HG03039 (cell line): Measurements from ENCODE around the gene RPL15.

Experiments used
- ATAC-seq: cut with Tn5 transposase; IDR thresholded peaks from one replicate; pipeline ENCODE4 v1.9.1; 2021; ENCODE audit warnings: mild to moderate bottlenecking, moderate library complexity; ENCODE audit not compliant: unreplicated experiment

The RPL15 gene

DNA sequence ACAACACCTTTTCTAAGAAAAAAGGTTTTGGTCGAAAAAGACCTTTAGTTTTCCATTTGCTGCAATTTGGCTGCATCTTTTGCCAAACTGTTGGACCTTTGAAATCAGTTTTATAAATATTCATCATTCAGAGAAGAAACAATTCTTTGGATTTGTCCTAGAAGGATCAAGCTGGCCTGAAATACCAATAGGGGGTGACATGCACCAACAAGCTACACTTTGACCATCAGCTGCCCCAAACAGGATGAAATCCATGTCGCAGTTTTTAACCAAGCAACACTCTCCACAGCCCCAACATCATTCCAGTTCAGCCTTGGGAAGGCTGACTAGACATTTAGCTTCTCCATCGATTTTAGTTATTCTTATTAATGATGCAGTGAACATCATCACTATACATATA, 9.8 kb downstream of the RPL15 start:
- ATAC-seq, result no peak

DNA sequence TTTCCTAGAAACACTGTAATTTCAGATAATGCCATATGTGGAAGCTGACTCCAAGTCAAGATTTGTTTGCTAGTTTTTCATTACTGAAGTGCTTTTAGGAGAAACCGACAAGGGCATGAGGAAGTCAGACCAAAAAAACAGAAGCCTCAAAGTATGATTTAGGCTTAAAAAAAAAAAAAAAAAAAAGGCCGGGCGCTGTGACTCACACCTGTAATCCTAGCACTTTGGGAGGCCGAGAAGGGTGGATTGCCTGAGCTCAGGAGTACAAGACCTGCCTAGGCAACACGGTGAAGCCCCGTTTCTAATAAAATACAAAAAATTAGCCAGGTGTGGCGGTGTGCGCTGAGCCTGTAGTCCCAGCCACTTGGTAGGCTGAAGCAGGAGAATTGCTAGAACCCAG, 11.6 kb downstream of the RPL15 start:
- ATAC-seq, result no peak

DNA sequence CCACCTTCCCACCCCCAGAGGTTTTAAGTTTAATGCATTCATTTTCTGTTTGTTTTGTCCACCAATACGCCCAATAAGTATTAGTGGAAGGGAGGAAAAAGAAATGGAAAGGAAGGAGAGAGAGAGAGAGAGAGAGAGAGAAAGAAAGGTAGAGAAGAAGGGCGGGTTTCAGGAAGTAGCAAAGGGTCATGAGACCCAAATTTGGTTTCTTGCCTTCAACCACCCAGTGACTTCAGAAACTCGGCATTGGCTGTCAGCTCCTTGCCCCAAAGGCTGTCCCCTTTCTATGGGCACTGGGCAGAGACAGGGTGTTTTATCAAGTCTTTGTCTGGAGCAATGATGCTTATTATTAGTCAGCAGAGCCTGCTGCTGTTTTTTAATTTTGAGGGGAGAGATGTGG, 14.7 kb downstream of the RPL15 start:
- no peak for ATAC-seq

DNA sequence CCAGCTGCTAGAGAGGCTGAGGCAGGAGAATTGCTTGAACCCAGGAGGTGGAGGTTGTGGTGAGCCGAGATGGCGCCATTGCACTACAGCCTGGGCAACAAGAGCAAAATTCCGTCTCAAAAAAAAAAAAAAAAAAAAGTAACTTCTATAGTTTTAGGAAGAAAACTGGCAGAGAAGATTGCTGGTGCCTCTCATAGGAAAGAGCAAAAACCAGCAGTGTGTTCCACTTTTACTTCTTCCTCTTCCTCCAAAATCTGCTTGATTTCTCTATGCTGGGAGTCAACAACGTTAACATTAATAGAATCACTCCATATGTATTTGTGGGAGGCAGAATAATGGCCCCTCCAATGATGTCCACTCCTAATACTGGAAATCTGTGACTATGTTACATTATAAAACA, 15.6 kb downstream of the RPL15 start:
- ATAC-seq, result no peak

DNA sequence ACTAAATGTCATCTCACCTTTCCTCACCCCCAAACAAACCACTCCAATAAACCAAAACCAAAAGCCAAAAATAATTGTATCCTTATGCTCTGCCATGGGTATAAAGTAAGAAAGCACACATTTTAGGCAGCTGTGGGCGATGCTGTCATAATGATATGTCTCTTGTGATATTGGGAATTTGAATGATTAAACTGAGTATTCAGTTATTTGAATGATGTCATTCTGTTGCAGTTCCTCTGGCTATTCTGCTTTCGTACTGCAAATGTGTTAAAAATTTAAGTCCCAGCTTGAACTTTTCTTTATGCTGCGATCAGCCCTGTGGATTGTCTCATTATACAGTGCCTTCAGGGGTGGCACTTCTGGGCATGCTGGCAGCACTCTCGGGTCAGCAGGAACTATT, 17.3 kb downstream of the RPL15 start:
- no peak for ATAC-seq

DNA sequence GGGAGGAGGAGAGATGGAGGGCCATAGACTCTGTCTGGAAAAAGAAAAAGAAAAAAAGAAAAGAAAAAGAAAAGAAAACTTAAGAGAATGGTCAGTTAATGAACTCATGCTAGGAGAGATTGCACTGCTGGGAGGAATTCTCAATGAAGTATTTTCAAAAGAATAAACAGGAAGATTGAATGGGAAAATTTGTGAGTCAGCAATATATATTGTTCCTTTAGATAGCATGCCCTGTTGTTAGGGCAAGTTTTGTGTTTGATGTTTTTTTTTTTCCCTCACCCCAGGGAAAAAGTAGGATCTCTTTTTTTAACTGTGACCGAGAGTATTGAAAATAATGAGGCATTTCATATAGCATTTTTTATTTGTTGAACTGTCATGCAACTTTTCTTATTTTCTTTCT, 20.4 kb downstream of the RPL15 start:
- ATAC-seq, result no peak

DNA sequence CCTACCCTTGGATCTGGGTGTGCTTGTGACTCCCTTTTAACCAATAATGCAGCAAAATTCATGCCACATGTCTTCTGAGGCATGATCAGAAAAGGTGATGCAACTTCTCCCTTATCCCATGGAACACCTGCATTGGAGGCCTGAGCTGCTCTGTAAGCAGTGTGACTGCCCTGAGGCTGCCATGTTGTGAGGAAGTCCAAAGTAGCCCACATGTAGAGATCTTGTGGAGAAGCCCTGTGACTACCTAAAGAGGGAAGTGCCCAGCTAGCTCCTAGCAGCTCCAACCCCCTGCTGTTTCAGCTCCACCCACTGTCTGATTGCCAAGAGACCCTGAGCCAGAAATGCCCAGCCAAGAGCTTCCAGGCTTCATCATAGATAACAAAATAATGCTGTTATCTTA, 21.8 kb downstream of the RPL15 start:
- ATAC-seq, result no peak

DNA sequence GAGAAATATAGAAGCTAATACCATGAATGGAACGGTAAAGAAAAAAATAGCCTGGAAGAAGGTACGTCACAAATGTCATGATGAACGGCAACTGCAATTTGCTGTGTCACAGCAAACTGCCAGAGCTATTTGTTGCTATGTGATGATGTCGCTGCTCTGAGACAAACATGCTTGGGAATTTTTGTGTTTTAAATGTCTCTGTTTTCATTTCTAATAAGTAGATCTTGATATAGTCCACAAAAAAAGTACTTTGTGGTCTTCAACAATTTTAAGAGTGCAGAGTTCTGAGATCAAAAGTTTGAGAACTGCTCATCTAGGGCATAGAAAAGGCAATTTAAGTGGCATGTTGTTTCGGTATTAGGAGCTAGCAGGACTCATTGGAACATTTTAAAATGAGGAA, 23.8 kb downstream of the RPL15 start:
- no peak for ATAC-seq

DNA sequence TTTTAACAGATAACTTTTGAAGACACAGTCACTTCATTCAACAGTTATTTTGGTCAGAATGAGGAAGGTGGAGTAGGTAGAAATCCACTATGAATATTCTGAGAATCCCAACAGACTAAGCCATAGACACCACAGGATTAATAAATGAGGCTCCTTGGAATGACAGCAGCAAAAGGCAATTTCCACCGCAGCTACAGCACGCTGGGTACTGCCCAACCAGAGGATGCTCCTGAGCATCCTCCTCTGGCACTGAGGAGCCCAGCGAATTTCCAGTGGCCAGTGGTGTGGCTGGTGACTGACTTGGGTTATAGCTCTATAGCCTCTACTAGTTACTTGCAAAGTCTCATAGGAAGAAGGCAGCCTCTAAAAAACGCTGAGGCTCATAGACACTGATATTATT, 24.5 kb downstream of the RPL15 start:
- no peak for ATAC-seq

DNA sequence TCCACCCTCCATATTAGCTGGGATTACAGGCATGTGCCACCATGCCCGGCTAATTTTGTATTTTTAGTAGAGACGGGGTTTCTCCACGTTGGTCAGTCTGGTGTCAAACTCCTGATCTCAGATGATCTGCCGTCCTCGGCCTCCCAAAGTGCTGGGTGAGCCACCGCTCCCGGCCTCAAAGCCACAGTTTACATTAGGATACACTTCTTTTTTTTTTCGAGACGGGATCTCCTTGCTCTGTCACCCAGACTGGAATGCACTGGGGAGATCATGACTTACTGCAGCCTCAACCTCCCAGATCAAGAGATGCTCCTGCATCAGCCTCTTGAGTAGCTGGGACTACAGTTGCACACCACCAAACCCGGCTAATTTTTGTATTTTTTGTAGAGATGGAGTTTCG, 25.6 kb downstream of the RPL15 start:
- ATAC-seq, result no peak

DNA sequence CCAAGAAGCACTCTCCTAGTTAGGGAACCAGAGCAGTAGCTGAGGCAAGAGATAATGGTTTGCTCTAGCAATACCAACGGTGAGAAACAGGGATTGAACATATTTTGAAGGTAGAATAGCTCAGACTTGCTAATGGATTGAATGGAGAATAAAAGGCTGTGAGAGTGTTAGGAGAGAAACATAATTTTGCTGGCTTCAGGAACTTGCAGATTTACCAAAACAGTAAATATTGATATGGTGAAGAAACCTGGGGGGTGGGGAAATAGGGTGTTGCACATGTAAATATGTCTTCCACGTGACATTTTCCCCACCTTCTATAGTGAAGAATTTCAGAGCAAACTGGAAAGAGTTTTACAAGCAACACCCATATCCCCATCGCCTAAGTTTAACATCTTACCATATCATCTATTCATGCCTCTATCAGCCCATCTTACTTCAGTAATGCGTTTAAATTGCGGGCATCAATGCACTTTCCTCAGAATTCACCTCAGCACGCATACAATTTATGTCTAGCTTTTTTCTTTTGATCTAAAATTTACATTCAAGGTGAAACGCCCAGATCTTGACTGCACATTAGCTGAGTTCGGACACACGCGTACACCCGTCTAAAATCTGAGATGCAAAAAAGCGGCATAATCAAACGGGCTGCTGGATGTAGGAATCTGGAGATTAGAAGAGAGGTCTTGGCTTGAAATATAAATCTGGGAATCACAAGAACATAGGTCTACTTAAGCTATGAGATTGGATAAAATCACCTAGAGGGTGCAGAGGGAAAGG, 27.3 kb downstream of the RPL15 start:
- no peak for ATAC-seq

DNA sequence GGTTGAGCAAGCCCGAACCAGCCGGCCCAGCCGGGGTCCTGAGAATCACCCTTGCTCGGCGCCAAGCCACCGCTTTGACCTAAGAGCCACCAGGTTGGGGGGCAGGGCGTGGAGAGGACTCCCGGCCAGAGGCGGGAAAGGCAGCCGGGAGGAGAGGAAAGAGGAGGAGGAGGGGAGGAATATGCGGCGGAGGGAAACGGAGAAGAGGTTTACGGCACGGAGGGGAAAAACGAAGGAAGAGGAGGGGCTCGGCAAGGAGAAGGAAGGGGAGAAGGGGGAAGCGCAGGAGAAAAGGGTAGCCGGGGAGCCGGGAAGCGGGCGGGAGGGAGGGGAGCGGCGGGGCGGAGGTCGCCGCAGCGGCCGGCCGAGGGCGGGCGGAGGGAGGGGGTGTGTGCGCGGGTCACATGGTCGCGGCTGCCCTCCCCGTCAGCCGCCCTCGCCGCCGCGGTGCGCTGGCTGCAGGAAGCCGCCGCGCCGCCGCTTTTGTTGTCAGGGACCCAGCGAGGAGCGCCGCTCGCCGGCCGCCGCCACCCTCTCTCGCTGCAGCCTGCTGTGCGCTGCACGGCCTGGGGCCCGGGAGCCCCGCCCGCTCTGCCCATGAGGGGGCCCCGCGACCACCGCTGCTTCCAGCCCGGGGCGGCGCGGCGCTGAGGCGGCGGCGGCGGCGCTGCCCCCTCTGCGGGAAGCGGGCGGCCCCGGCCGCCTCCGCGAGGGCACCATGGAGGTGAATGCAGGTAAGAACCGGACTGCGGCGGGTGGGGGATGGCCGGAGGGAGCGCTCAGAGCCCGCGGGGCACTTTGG, 28.1 kb downstream of the RPL15 start, which contains the start of gene NR1D2:
Gene NR1D2, plus strand, starts transcription at position 426 of the 802 bp plus-strand sequence. Its CDS starts 293 bp downstream, at position 719.
- peak; percentile 45 for ATAC-seq

DNA sequence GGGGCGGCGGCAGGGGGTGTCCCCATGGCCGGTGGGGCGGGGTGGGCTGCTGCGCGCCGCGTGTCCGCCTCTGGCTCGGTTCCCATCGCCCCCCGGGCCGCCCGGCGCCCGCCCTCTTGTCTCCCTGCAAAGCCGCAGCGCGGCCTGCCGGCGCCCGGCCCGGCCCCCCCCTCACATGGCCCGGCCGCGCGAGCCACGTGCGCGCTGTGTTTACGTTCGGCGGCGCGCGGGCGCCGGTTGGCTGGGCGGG, 28.7 kb downstream of the RPL15 start:
- no peak for ATAC-seq

DNA sequence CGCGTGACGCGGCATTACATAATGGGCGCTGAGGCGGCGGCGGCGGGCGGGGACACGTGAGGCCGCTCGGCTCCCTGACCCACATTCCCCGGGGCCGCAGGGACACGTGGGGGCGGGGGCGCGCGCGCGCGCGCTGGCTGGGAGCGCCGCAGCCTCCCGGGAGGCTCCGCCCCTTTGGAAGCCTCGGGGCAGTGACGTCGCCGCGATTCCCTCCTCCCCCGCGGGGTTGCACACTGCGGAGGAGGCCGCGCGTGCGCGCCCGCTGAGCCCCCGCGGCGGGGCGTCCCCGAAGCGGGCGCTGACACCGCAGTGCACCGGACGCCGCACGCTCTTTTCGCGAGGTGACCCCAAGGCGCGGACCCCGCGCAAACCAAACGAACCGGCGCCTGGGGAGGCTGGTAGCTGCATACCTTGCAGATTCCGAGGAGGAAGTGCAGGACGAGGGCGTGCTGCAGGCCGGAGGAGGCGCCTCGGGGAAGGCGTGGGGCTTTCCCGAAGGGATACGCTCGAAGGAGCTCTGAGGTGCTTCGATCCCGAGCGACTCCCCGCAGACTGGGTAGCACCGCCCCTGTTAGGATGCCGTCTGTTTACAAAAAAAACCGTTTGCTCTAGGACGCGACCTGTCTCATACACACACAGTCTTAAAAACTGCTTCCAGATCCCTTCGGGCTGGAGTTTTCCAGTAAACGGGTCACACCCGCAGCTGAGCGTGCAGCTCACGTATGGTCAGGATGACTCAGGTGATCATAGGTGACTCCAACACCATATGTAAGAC, 29.2 kb downstream of the RPL15 start:
- peak; percentile 79 for ATAC-seq

DNA sequence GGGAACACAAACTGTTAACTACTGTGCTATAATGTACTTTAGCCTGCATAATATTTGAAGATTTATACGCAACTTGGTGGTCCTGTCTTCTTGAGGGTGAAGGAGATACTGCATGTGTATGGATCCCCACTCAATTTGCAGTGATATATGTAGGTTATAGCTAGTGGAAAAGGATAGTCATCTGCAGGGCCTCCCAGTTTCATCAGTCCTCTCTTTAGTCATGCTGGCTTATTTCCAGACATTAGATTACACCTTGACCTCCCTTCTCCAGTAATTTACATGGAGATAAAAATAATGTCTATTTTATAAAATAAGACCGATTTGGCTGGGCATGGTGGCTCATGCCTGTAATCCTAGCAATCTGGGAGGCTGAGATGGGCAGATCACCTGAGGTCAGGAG, 31.8 kb downstream of the RPL15 start:
- no peak for ATAC-seq

DNA sequence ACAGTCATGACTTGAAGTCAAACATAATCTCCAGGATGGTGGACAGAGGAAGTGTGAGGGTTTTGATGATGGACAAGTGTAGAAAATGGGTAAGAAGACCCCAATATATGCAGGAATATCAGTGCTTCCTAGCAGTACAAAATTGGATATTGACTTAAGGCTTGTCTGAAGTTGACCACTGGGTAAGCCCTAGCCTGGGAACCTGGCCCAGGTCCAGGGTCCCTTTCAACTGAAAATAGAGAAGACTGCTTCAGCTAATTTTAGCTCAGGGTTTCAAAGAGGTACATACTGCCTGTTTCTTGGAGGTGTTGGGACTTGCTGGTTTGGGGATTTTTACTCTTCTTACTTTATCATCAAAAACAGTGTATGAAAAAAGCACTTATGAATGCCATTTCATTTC, 32.9 kb downstream of the RPL15 start:
- no peak for ATAC-seq

DNA sequence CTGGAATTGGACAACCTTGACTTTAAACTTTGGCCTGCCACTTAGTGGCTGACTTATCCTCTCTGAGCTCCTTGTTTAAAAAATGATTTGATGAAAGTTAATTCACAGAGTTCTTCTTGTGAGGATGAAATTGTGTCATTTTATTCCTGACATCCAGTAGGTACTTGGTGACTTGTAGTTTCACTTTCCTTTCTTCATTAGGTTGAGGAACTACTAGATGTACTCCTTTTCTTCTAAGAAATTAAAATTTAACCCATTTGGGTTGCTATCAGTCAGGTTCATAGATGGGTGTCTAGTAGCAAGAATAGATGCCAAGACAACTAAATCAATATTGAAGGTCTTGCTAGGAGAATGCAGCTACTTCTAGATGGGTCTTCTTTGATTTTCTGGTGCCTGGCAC, 33.4 kb downstream of the RPL15 start:
- ATAC-seq, result no peak

DNA sequence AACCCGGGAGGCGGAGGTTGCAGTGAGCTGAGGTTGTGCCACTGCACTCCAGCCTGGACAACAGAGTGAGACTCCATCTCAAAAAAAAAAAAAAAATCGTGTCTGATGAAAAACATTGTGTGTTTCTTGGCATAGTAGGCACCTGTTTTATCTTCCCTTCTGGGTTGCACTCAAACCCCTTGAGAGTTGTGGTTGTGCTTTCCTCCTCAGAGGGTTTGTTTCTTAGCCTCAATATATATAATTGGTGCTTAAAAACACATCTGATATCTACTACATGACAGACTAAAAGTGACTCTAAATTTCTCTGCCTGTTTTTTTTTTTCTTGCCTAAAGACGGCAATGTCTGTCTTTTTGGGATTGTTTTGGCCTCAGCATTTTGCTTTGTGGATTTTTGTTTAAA, 35.7 kb downstream of the RPL15 start:
- no peak for ATAC-seq

DNA sequence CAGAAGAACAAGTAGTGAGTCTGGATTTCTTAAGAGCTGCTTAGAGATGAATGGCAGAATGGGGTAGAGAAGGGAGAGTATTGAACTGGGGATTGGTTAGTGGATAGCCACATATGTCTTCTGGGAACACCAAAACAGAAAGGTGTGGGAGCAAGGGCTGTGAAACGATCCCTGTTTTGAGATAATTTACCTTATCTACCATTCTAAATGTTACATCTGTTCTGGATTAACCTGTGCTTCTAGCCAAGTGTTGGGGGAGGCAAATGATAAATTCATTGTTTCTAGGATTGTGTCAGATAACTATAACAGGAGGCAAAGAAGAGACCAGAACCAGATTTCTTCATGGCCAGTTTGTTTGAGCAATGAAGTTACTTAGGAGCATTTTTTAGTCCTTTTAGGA, 36.6 kb downstream of the RPL15 start:
- ATAC-seq, result no peak

DNA sequence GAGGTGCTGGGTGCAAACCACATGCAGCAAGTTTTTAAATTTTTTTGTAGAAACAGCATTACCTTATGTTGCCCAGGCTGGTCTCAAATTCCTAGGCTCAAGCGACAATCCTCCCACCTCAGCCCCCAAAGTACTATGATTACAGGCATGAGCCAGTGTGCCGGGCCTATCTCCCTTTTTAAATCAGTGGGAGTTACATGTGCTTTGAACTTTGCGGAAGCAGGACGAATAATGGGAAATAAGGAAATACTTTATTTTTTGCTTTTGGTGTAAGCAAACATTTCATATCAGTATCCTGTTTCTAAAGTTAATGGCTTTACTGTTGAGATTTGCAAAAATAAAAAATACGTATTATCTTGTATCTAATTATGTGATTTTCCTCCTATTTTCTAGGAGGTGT, 37.2 kb downstream of the RPL15 start:
- no peak for ATAC-seq

DNA sequence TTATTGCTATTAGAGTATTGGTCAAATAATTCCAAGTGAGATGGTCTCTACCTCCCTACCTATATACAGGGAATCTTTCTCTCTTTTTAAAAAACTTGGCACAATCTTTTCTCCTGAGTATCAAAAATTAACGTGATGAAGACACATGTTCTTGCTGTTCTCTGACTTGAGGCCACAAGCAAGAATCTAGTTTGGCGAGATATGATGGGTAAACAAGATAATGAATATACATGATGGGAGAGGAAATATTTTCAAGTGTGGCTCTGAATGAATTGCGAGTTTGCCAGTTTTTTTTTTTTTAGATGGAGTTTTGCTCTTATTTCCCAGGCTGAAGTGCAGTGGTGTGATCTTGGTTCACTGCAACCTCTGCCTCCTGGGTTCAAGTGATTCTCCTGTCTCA, 39.8 kb downstream of the RPL15 start:
- no peak for ATAC-seq
